Activated T-cell treated with anti-CD3 and anti-CD28 coated beads, Interleukin-2, amount 50 U/mL, for 72 hours (primary cell): ENCODE results near the gene TAF6. TPM values are rescaled to one million over a fixed set of nuclear protein-coding genes. Genes with fewer than 3 reads are reported as not detected.

Experiments
- ATAC-seq, 2 donors: fragments of 150-1000 bp; cut with Tn5 transposase; replicated peaks in 1 of 2; 2 replicates each; pipeline ENCODE4 v1.10.0; 2021; ENCODE audit warnings: moderate library complexity in 2 of 2, mild to moderate bottlenecking in 1 of 2
- DNase-seq, 2 donors: peaks; one replicate each; pipeline ENCODE4 v3.0.0; 2021 to 2022; ENCODE audit warnings: mixed read lengths in 1 of 2
- H3K27ac Mint-ChIP-seq: one replicate; pipeline ENCODE4 v1.8.0; 2022; ENCODE audit warnings: mild to moderate bottlenecking, moderate library complexity, mixed read lengths
- H3K27me3 Mint-ChIP-seq: one replicate; pipeline ENCODE4 v1.8.0; 2022; ENCODE audit warnings: low read depth, mixed read lengths
- H3K36me3 Mint-ChIP-seq, 2 donors: one replicate each; pipeline ENCODE4 v1.8.0; 2022; ENCODE audit warnings: mixed read lengths in 2 of 2, mild to moderate bottlenecking in 1 of 2; ENCODE audit not compliant: insufficient read depth in 2 of 2
- H3K4me1 Mint-ChIP-seq: one replicate; pipeline ENCODE4 v1.8.0; 2022; ENCODE audit warnings: low read depth, mixed read lengths
- H3K4me3 Mint-ChIP-seq, 2 donors: one replicate each; pipeline ENCODE4 v1.8.0; 2022; ENCODE audit warnings: mild to moderate bottlenecking in 2 of 2, mixed read lengths in 2 of 2, moderate library complexity in 2 of 2
- H3K9me3 Mint-ChIP-seq, 2 donors: one replicate each; pipeline ENCODE4 v1.8.0; 2022; ENCODE audit warnings: mixed read lengths in 2 of 2
- total RNA-seq, 2 donors: library from RNA; stranded (reverse); gene quantifications; one replicate each; pipeline ENCODE4 v1.2.3, GENCODE V29; 2022

TAF6 gene
- total RNA-seq, 2 donors from 2014 or later = 76.7 to 88.1 TPM

- Mint-ChIP-seq H3K36me3 (peaks cover 0 to 3% of the 10 kb centered on the region in 2 donors), H3K27me3 (no peaks in the 10 kb centered on the region), H3K4me3 (peak overlapping the region; percentile 97 to 98), H3K4me1 (peaks cover 38% of the 10 kb centered on the region), H3K27ac (peak overlapping the region; percentile 98), H3K9me3 (no peaks in the 10 kb centered on the region)
- ATAC-seq (no peak), DNase-seq (no peak)
Observed at GRCh38 chr7:100124301-100125230, 5.4 kb upstream of the TAF6 start.

- Mint-ChIP-seq H3K9me3 (no peaks in the 10 kb centered on the region), H3K27ac (no peak overlapping the region), H3K4me1 (peaks cover 42% of the 10 kb centered on the region), H3K27me3 (no peaks in the 10 kb centered on the region), H3K36me3 (peaks cover 0 to 3% of the 10 kb centered on the region in 2 donors), H3K4me3 (no peak overlapping the region)
- DNase-seq (no peak), ATAC-seq (no peak)
Observed at GRCh38 chr7:100122568-100122967, 3.4 kb upstream of the TAF6 start.

GRCh38 chr7:100122067-100122466 lies 2.9 kb upstream of the TAF6 start:
- H3K27me3 Mint-ChIP-seq = no peaks in the 10 kb centered on the region
- no peak overlapping the region for H3K4me3 Mint-ChIP-seq
- no peaks in the 10 kb centered on the region for H3K9me3 Mint-ChIP-seq
- ATAC-seq = no peak
- H3K36me3 Mint-ChIP-seq = peaks cover 0 to 3% of the 10 kb centered on the region in 2 donors
- H3K4me1 Mint-ChIP-seq = peaks cover 43% of the 10 kb centered on the region
- no peak for DNase-seq
- H3K27ac Mint-ChIP-seq = no peak overlapping the region

GRCh38 chr7:100120733-100121036 lies 1.5 kb upstream of the TAF6 start:
- H3K27ac Mint-ChIP-seq = peak overlapping the region; percentile 47
- H3K4me3 Mint-ChIP-seq = peak overlapping the region; percentile 88 to 96
- H3K27me3 Mint-ChIP-seq = no peaks in the 10 kb centered on the region
- H3K36me3 Mint-ChIP-seq = no peaks in the 10 kb centered on the region
- ATAC-seq (no peak), DNase-seq (no peak)
- H3K9me3 Mint-ChIP-seq = no peaks in the 10 kb centered on the region
- H3K4me1 Mint-ChIP-seq = peaks cover 35% of the 10 kb centered on the region

GRCh38 chr7:100119970-100120732 lies 993 bp upstream of the TAF6 start:
- no peaks in the 10 kb centered on the region for H3K9me3 Mint-ChIP-seq
- peak overlapping the region; percentile 88 to 96 for H3K4me3 Mint-ChIP-seq
- H3K36me3 Mint-ChIP-seq = no peaks in the 10 kb centered on the region
- peaks cover 31% of the 10 kb centered on the region for H3K4me1 Mint-ChIP-seq
- ATAC-seq (peak; percentile 73 to 74), DNase-seq (peak; percentile 71 to 73)
- H3K27ac Mint-ChIP-seq = peak overlapping the region; percentile 99
- no peaks in the 10 kb centered on the region for H3K27me3 Mint-ChIP-seq

GRCh38 chr7:100118388-100119071 lies 628 bp downstream of the TAF6 start:
- peaks cover 0 to 2% of the 10 kb centered on the region in 2 donors for H3K36me3 Mint-ChIP-seq
- DNase-seq = no peak
- H3K9me3 Mint-ChIP-seq = no peaks in the 10 kb centered on the region
- ATAC-seq = no peak
- peaks cover 24% of the 10 kb centered on the region for H3K4me1 Mint-ChIP-seq
- peak overlapping the region; percentile 88 to 96 for H3K4me3 Mint-ChIP-seq
- no peaks in the 10 kb centered on the region for H3K27me3 Mint-ChIP-seq
- H3K27ac Mint-ChIP-seq = peak overlapping the region; percentile 99

GRCh38 chr7:100115026-100115425 lies 4.1 kb downstream of the TAF6 start:
- H3K4me3 Mint-ChIP-seq = no peak overlapping the region
- no peaks in the 10 kb centered on the region for H3K9me3 Mint-ChIP-seq
- H3K27ac Mint-ChIP-seq = no peak overlapping the region
- H3K36me3 Mint-ChIP-seq = peaks cover 2 to 5% of the 10 kb centered on the region in 2 donors
- no peak for ATAC-seq
- H3K4me1 Mint-ChIP-seq = peaks cover 17% of the 10 kb centered on the region
- no peak for DNase-seq
- H3K27me3 Mint-ChIP-seq = no peaks in the 10 kb centered on the region

GRCh38 chr7:100111914-100112313 lies 7.2 kb downstream of the TAF6 start:
- no peak overlapping the region for H3K4me3 Mint-ChIP-seq
- no peak for DNase-seq

GRCh38 chr7:100111156-100111555 lies 8.0 kb downstream of the TAF6 start:
- no peaks in the 10 kb centered on the region for H3K27me3 Mint-ChIP-seq
- no peaks in the 10 kb centered on the region for H3K9me3 Mint-ChIP-seq
- no peak overlapping the region for H3K4me3 Mint-ChIP-seq
- H3K36me3 Mint-ChIP-seq = peaks cover 5 to 8% of the 10 kb centered on the region in 2 donors
- no peak for ATAC-seq
- H3K27ac Mint-ChIP-seq = no peak overlapping the region
- DNase-seq = no peak
- no peaks in the 10 kb centered on the region for H3K4me1 Mint-ChIP-seq

More at GRCh38 chr7:100111914-100112313, 7.2 kb downstream of the TAF6 start:
- no peaks in the 10 kb centered on the region for H3K9me3 Mint-ChIP-seq
- H3K36me3 Mint-ChIP-seq = peaks cover 4 to 8% of the 10 kb centered on the region in 2 donors
- no peak overlapping the region for H3K27ac Mint-ChIP-seq
- H3K4me1 Mint-ChIP-seq = no peaks in the 10 kb centered on the region
- no peaks in the 10 kb centered on the region for H3K27me3 Mint-ChIP-seq
- no peak for ATAC-seq

- no peak overlapping the region for H3K27ac Mint-ChIP-seq
- no peaks in the 10 kb centered on the region for H3K4me1 Mint-ChIP-seq
- ATAC-seq = no peak
- no peak for DNase-seq
- no peak overlapping the region for H3K4me3 Mint-ChIP-seq
- peaks cover 6 to 11% of the 10 kb centered on the region in 2 donors for H3K36me3 Mint-ChIP-seq
- no peaks in the 10 kb centered on the region for H3K9me3 Mint-ChIP-seq
- H3K27me3 Mint-ChIP-seq = no peaks in the 10 kb centered on the region
Observed at GRCh38 chr7:100109521-100110163, 9.5 kb downstream of the TAF6 start.

GRCh38 chr7:100107890-100108289 lies 11.3 kb downstream of the TAF6 start:
- Mint-ChIP-seq H3K27ac (no peak overlapping the region), H3K36me3 (peaks cover 8 to 11% of the 10 kb centered on the region in 2 donors), H3K27me3 (no peaks in the 10 kb centered on the region), H3K4me3 (no peak overlapping the region), H3K9me3 (no peaks in the 10 kb centered on the region), H3K4me1 (peaks cover 4% of the 10 kb centered on the region)
- DNase-seq = no peak
- ATAC-seq = no peak

- no peak overlapping the region for H3K27ac Mint-ChIP-seq
- H3K9me3 Mint-ChIP-seq = no peaks in the 10 kb centered on the region
- H3K36me3 Mint-ChIP-seq = peaks cover 6 to 8% of the 10 kb centered on the region in 2 donors
- ATAC-seq = no peak
- no peaks in the 10 kb centered on the region for H3K27me3 Mint-ChIP-seq
- no peak overlapping the region for H3K4me3 Mint-ChIP-seq
- peaks cover 11% of the 10 kb centered on the region for H3K4me1 Mint-ChIP-seq
- DNase-seq = no peak
Observed at GRCh38 chr7:100107125-100107737, 11.9 kb downstream of the TAF6 start.
